H1 (cell line): ENCODE results near the gene ZNF292. TPM values are rescaled to one million over a fixed set of nuclear protein-coding genes. Genes with fewer than 3 reads are reported as not detected.

Source experiments
- RFX5 ChIP-seq: IDR thresholded peaks from 2 replicates; pipeline ENCODE4 v1.6.1; 2011; ENCODE audit warnings: low read depth, low read length, improper control_type of control experiment, borderline replicate concordance
- polyA plus RNA-seq, 7 experiments: library from polyadenylated mRNA; depleted of rRNA in 3 of 7; stranded (reverse) in 5 of 7; unstranded in 2 of 7; fragments of >200 nt in 5 of 7; fragments of 200-250 nt in 2 of 7; gene quantifications; 1 replicate in 5 of 7; 2 replicates in 1 of 7; 4 replicates in 1 of 7; pipeline versions ENCODE4 v1.2.1 to v1.2.3, GENCODE V29; 2011 to 2013; ENCODE audit warnings: missing spikeins in 2 of 7, mixed read lengths in 2 of 7
- total RNA-seq: library from RNA; stranded (reverse); fragmentation: NEBNext Ultra II Directional; extraction: Animal tissue kit (Norgen Biotek cat#: 25700); gene quantifications from 2 replicates; pipeline ENCODE4 v1.2.1, GENCODE V29; 2021

ZNF292 gene
- total and polyA plus RNA-seq, 2 of the 8 experiments (the other 6 are each of a cell fraction or from before 2014, with no cell fraction given) = 6.8 to 44.2 TPM

DNA sequence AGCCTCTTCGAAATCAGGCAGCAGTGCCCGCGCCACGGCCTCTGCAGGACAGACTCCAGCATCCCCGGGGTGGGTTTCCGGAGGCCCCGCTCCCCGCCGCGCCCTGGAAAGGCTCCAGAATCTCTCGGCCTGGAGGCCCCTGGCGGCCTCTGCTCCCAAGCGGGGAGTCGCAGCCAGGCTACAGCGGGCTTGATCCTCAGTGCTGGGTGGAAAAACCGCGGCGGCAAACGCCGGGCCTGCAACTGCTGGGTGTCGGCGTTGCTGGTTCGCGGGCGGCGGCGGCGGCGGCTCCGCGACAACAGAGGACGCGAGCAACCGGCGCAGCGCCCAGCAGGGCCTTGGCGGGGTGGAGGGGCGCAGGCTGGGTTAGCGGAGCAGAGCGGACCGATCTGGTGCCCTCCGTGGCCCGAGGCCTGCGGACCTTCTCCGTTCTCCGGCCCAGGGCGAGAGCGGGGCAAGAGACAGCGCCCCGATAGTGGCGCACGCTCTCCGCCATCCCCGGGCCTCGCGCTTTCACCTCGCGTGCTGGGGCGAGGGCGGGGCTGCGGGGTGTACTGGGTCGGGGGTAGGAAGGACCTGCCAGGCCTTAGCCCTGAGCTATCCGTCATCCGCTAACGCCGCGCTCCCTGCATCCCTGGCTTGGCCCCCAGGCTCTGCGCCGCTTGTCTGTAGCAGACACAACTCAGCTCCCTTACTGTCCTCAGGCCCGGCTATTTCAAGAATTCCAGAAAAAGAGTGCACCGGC lies 3.4 kb upstream of the ZNF292 start (continued):
- TF ChIP-seq RFX5 = no peak
